ENCODE data around the gene HIVEP3.

HIVEP3 gene

DNA sequence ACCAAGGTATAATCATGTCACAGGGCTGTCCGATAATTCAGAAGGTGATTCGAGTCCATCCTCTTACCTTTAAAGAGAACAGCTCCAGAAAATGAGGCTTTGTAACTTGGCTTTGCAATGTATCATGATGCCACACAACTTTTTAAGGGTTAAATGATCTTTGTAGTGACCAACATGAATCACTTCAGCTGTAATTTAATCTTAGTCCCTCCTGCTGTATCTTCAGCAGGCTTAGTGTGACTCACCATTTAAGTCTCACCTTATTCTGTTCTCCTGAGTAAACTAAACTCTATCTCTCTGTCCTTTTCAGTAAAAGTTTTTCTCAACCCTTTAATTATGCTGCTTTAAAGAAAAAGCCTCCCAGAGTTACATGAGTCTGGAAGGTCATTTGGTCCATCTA is 1.9 kb upstream of the HIVEP3 start (continued):
- TF ChIP-seq, protein P1, sequence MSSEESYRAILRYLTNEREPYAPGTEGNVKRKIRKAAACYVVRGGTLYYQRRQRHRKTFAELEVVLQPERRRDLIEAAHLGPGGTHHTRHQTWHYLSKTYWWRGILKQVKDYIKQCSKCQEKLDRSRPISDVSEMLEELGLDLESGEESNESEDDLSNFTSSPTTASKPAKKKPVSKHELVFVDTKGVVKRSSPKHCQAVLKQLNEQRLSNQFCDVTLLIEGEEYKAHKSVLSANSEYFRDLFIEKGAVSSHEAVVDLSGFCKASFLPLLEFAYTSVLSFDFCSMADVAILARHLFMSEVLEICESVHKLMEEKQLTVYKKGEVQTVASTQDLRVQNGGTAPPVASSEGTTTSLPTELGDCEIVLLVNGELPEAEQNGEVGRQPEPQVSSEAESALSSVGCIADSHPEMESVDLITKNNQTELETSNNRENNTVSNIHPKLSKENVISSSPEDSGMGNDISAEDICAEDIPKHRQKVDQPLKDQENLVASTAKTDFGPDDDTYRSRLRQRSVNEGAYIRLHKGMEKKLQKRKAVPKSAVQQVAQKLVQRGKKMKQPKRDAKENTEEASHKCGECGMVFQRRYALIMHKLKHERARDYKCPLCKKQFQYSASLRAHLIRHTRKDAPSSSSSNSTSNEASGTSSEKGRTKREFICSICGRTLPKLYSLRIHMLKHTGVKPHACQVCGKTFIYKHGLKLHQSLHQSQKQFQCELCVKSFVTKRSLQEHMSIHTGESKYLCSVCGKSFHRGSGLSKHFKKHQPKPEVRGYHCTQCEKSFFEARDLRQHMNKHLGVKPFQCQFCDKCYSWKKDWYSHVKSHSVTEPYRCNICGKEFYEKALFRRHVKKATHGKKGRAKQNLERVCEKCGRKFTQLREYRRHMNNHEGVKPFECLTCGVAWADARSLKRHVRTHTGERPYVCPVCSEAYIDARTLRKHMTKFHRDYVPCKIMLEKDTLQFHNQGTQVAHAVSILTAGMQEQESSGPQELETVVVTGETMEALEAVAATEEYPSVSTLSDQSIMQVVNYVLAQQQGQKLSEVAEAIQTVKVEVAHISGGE (tag by site-specific recombination; conservative IDR thresholded peaks at IDR 0.05; ENCODE audit: low read depth) = no peak
- TF ChIP-seq ZBTB48 (tag by site-specific recombination; IDR thresholded peaks at IDR 0.05) = no peak
- TF ChIP-seq ZNF561 (tag by site-specific recombination; IDR thresholded peaks at IDR 0.05; ENCODE audit: borderline replicate concordance) = no peak
- peak; percentile 56 for TF ChIP-seq ZNF660 (tag by site-specific recombination; IDR thresholded peaks at IDR 0.05)
- TF ChIP-seq KLF9 (tag by site-specific recombination; IDR thresholded peaks at IDR 0.05; ENCODE audit: low read depth) = no peak
- TF ChIP-seq, protein P2, sequence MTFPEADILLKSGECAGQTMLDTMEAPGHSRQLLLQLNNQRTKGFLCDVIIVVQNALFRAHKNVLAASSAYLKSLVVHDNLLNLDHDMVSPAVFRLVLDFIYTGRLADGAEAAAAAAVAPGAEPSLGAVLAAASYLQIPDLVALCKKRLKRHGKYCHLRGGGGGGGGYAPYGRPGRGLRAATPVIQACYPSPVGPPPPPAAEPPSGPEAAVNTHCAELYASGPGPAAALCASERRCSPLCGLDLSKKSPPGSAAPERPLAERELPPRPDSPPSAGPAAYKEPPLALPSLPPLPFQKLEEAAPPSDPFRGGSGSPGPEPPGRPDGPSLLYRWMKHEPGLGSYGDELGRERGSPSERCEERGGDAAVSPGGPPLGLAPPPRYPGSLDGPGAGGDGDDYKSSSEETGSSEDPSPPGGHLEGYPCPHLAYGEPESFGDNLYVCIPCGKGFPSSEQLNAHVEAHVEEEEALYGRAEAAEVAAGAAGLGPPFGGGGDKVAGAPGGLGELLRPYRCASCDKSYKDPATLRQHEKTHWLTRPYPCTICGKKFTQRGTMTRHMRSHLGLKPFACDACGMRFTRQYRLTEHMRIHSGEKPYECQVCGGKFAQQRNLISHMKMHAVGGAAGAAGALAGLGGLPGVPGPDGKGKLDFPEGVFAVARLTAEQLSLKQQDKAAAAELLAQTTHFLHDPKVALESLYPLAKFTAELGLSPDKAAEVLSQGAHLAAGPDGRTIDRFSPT (tag by site-specific recombination; IDR thresholded peaks at IDR 0.05) = peak; percentile 79
- TF ChIP-seq SETDB1 (IDR thresholded peaks at IDR 0.05; ENCODE audit: insufficient read length, low read length) = no peak
- TF ChIP-seq MYNN (tag by site-specific recombination; IDR thresholded peaks at IDR 0.05; ENCODE audit: borderline replicate concordance) = no peak
- TF ChIP-seq, protein P3, sequence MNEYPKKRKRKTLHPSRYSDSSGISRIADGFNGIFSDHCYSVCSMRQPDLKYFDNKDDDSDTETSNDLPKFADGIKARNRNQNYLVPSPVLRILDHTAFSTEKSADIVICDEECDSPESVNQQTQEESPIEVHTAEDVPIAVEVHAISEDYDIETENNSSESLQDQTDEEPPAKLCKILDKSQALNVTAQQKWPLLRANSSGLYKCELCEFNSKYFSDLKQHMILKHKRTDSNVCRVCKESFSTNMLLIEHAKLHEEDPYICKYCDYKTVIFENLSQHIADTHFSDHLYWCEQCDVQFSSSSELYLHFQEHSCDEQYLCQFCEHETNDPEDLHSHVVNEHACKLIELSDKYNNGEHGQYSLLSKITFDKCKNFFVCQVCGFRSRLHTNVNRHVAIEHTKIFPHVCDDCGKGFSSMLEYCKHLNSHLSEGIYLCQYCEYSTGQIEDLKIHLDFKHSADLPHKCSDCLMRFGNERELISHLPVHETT (tag by site-specific recombination; IDR thresholded peaks at IDR 0.05) = 0 out of 2 replicates have a peak, but pooled peaks have one; percentile 43
- TF ChIP-seq, protein P4, sequence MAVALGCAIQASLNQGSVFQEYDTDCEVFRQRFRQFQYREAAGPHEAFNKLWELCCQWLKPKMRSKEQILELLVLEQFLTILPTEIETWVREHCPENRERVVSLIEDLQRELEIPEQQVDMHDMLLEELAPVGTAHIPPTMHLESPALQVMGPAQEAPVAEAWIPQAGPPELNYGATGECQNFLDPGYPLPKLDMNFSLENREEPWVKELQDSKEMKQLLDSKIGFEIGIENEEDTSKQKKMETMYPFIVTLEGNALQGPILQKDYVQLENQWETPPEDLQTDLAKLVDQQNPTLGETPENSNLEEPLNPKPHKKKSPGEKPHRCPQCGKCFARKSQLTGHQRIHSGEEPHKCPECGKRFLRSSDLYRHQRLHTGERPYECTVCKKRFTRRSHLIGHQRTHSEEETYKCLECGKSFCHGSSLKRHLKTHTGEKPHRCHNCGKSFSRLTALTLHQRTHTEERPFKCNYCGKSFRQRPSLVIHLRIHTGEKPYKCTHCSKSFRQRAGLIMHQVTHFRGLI (tag by site-specific recombination; IDR thresholded peaks at IDR 0.05) = no peak
- TF ChIP-seq, protein P5, sequence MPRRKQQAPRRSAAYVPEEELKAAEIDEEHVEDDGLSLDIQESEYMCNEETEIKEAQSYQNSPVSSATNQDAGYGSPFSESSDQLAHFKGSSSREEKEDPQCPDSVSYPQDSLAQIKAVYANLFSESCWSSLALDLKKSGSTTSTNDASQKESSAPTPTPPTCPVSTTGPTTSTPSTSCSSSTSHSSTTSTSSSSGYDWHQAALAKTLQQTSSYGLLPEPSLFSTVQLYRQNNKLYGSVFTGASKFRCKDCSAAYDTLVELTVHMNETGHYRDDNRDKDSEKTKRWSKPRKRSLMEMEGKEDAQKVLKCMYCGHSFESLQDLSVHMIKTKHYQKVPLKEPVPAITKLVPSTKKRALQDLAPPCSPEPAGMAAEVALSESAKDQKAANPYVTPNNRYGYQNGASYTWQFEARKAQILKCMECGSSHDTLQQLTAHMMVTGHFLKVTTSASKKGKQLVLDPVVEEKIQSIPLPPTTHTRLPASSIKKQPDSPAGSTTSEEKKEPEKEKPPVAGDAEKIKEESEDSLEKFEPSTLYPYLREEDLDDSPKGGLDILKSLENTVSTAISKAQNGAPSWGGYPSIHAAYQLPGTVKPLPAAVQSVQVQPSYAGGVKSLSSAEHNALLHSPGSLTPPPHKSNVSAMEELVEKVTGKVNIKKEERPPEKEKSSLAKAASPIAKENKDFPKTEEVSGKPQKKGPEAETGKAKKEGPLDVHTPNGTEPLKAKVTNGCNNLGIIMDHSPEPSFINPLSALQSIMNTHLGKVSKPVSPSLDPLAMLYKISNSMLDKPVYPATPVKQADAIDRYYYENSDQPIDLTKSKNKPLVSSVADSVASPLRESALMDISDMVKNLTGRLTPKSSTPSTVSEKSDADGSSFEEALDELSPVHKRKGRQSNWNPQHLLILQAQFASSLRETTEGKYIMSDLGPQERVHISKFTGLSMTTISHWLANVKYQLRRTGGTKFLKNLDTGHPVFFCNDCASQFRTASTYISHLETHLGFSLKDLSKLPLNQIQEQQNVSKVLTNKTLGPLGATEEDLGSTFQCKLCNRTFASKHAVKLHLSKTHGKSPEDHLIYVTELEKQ (tag by site-specific recombination; IDR thresholded peaks at IDR 0.05; ENCODE audit: borderline replicate concordance) = peak; percentile 78
- no peak for TF ChIP-seq HOXD13 (CRISPR knock-in tag; IDR thresholded peaks at IDR 0.05; ENCODE audit: borderline replicate concordance)
- TF ChIP-seq BCL11A (tag by site-specific recombination; IDR thresholded peaks at IDR 0.05; ENCODE audit: low read depth) = peak; percentile 79; the same call in 1 of the 2 replicates
- TF ChIP-seq, protein P6, sequence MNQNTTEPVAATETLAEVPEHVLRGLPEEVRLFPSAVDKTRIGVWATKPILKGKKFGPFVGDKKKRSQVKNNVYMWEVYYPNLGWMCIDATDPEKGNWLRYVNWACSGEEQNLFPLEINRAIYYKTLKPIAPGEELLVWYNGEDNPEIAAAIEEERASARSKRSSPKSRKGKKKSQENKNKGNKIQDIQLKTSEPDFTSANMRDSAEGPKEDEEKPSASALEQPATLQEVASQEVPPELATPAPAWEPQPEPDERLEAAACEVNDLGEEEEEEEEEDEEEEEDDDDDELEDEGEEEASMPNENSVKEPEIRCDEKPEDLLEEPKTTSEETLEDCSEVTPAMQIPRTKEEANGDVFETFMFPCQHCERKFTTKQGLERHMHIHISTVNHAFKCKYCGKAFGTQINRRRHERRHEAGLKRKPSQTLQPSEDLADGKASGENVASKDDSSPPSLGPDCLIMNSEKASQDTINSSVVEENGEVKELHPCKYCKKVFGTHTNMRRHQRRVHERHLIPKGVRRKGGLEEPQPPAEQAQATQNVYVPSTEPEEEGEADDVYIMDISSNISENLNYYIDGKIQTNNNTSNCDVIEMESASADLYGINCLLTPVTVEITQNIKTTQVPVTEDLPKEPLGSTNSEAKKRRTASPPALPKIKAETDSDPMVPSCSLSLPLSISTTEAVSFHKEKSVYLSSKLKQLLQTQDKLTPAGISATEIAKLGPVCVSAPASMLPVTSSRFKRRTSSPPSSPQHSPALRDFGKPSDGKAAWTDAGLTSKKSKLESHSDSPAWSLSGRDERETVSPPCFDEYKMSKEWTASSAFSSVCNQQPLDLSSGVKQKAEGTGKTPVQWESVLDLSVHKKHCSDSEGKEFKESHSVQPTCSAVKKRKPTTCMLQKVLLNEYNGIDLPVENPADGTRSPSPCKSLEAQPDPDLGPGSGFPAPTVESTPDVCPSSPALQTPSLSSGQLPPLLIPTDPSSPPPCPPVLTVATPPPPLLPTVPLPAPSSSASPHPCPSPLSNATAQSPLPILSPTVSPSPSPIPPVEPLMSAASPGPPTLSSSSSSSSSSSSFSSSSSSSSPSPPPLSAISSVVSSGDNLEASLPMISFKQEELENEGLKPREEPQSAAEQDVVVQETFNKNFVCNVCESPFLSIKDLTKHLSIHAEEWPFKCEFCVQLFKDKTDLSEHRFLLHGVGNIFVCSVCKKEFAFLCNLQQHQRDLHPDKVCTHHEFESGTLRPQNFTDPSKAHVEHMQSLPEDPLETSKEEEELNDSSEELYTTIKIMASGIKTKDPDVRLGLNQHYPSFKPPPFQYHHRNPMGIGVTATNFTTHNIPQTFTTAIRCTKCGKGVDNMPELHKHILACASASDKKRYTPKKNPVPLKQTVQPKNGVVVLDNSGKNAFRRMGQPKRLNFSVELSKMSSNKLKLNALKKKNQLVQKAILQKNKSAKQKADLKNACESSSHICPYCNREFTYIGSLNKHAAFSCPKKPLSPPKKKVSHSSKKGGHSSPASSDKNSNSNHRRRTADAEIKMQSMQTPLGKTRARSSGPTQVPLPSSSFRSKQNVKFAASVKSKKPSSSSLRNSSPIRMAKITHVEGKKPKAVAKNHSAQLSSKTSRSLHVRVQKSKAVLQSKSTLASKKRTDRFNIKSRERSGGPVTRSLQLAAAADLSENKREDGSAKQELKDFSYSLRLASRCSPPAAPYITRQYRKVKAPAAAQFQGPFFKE (tag by site-specific recombination; IDR thresholded peaks at IDR 0.05; ENCODE audit: borderline replicate concordance) = no peak
- TF ChIP-seq ZSCAN23 (tag by site-specific recombination; IDR thresholded peaks at IDR 0.05) = no peak

Measured in HEK293 (cell line).